ENCODE measurements around the gene KRT82. TPM values are rescaled to one million over a fixed set of nuclear protein-coding genes. Genes with fewer than 3 reads are reported as not detected.

KRT82 gene
- total RNA-seq, 1 donor from 2014 or later: not detected

DNA sequence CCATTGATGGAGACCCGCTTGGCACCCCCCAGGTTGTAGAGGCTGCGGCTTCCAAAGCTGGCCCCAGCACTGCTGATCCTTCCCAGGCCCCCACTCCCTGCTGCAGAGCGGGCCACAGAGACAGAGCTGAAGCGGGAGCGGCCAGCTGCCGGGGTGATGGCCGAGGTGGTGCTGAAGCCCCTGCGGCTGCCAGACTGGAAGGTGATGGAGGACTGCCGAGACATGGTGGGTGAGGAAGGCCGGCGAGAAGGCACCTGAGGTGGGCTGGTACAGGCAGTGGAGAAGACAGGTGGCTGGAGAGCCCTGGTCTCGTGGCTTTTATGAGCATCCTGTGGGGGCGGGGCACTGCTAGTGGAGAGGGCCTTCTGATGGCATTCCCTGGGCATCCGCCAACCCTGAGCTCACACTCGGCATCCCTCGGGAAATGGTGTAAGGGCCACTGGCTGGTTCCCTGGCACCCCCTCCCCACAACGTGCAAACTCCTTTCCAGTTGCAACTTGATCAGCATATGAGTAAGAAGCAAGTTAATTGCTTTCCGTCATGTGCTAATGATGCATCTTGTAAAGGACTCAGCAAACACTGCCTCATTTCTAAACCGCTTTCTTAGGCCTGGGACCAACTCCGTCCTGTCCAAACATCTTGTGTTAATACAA is 28.1 kb upstream of the KRT82 start, which contains the start of gene KRT75:
KRT75 (minus strand) TSS at position 291 of the 653 bp plus-strand sequence; CDS start at position 224, 67 bp downstream.
- ATAC-seq: no peak
- intact Hi-C loops (cut with DNase I): no loop called here
- H3K36me3 ChIP-seq: no peaks in the 10 kb centered on the region
- no peak within 1 kb of the TSS for H3K4me3 ChIP-seq
- no peak within 1 kb of the TSS for H3K27ac ChIP-seq
- H3K27me3 ChIP-seq: peaks cover 19% of the 10 kb centered on the region
- TF ChIP-seq, protein P1, sequence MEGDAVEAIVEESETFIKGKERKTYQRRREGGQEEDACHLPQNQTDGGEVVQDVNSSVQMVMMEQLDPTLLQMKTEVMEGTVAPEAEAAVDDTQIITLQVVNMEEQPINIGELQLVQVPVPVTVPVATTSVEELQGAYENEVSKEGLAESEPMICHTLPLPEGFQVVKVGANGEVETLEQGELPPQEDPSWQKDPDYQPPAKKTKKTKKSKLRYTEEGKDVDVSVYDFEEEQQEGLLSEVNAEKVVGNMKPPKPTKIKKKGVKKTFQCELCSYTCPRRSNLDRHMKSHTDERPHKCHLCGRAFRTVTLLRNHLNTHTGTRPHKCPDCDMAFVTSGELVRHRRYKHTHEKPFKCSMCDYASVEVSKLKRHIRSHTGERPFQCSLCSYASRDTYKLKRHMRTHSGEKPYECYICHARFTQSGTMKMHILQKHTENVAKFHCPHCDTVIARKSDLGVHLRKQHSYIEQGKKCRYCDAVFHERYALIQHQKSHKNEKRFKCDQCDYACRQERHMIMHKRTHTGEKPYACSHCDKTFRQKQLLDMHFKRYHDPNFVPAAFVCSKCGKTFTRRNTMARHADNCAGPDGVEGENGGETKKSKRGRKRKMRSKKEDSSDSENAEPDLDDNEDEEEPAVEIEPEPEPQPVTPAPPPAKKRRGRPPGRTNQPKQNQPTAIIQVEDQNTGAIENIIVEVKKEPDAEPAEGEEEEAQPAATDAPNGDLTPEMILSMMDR (IDR thresholded peaks at IDR 0.05): no peak
- H3K4me1 ChIP-seq: no peaks in the 10 kb centered on the region
- H3K9me3 ChIP-seq: no peaks in the 10 kb centered on the region
- no peak for DNase-seq

DNA sequence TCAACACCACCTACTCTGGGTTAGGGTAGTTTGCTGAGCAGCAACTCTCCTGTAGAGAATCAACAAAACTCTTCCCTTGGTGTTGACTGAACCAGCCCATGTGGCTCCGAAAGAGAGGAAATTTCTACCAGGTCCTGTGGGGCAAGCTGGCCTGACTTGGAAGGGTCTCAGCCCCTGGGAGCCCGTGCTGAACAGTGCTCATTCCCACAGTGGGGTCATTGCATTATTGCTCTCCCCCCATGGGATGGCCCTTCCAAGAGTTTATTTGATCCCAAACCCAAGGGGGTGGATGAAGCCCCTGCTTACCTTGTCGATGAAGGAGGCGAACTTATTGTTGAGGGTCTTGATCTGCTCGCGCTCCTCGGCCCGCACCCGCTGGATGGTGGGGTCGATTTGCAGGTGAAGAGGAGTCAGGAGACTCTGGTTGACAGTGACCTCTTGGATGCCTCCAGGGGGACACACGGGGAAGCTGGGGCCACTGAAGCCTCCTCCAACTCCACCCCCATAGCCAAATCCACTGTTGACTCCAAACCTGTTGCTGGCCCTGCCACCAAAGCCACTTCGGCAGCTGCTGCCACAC is 27.5 kb upstream of the KRT82 start:
- Histone ChIP-seq H3K9me3 (no peaks in the 10 kb centered on the region), H3K4me3 (no peak overlapping the region), H3K27ac (no peak overlapping the region), H3K27me3 (peaks cover 19% of the 10 kb centered on the region), H3K4me1 (no peaks in the 10 kb centered on the region), H3K36me3 (no peaks in the 10 kb centered on the region)
- DNase-seq (no peak), ATAC-seq (no peak)
- TF ChIP-seq, protein P1 (IDR thresholded peaks at IDR 0.05): no peak
- intact Hi-C loops (cut with DNase I): no loop called here

- TF ChIP-seq, protein P1 (IDR thresholded peaks at IDR 0.05): no peak
- H3K4me1 ChIP-seq: no peaks in the 10 kb centered on the region
- intact Hi-C loops (cut with DNase I): no loop called here
- ATAC-seq (no peak), DNase-seq (no peak)
- no peaks in the 10 kb centered on the region for H3K36me3 ChIP-seq
- no peak overlapping the region for H3K27ac ChIP-seq
- no peaks in the 10 kb centered on the region for H3K9me3 ChIP-seq
- H3K27me3 ChIP-seq: peaks cover 19% of the 10 kb centered on the region
- H3K4me3 ChIP-seq: no peak overlapping the region
These were observed 26.5 kb upstream of the KRT82 start for GRCh38 chr12:52432559-52433207.

DNA sequence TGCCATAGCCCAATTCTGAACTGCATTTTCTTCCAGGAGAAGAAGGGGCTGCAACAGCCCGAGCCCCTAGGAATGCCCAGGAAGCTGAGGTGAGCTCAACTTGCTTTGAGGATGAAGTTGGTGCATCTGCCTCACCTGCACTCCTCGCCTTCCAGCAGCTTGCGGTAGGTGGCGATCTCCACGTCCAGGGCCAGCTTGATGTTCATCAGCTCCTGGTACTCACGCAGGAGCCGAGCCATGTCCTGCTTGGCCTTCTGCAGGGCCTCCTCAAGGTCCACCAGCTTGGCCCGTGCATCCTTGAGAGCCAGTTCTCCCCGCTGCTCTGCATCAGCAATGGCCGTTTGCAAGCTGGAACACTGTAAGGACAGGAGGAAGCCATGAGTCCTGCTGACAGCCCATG is 22.0 kb upstream of the KRT82 start:
- no peak overlapping the region for H3K4me3 ChIP-seq
- ATAC-seq (no peak), DNase-seq (no peak)
- intact Hi-C loops (cut with DNase I): no loop called here
- no peaks in the 10 kb centered on the region for H3K36me3 ChIP-seq
- H3K27me3 ChIP-seq: peaks cover 14% of the 10 kb centered on the region
- H3K9me3 ChIP-seq: no peaks in the 10 kb centered on the region
- TF ChIP-seq, protein P1 (IDR thresholded peaks at IDR 0.05): no peak
- no peak overlapping the region for H3K27ac ChIP-seq
- H3K4me1 ChIP-seq: no peaks in the 10 kb centered on the region

- intact Hi-C loops (cut with DNase I): no loop called here
- TF ChIP-seq, protein P1 (IDR thresholded peaks at IDR 0.05): no peak
- Histone ChIP-seq H3K4me1 (no peaks in the 10 kb centered on the region), H3K36me3 (no peaks in the 10 kb centered on the region), H3K4me3 (no peak overlapping the region), H3K9me3 (no peaks in the 10 kb centered on the region), H3K27me3 (peaks cover 4% of the 10 kb centered on the region), H3K27ac (no peak overlapping the region)
- ATAC-seq (no peak), DNase-seq (no peak)
These were observed 20.9 kb upstream of the KRT82 start for GRCh38 chr12:52427083-52427482.

All from upper lobe of right lung (tissue), 1 donor.